HCT116 (cell line): ENCODE data around the gene VPS35L. TPM values are rescaled to one million over a fixed set of nuclear protein-coding genes. Genes with fewer than 3 reads are reported as not detected.

Experiments
- ATAC-seq: fragments of 200-7000 bp; cut with Tn5 transposase; 2 replicates; pipeline ENCODE4 v1.9.1; 2020; ENCODE audit warnings: mild to moderate bottlenecking, moderate library complexity
- BruUV-seq: library from RNA; stranded (reverse); fragments of 400-500 nt; replicated peaks from 2 replicates; lab custom pipeline; 2021; lab: Mats Ljungman, UMichigan
- CTCF ChIA-PET: fragments of 300-600 bp; sonication (Branson Sonifier 250); formaldehyde crosslinking; loops from one replicate; lab custom pipeline; 2021; ENCODE audit warnings: antibody characterized with exemption; lab: Charles Lee
- POLR2A ChIA-PET: fragments of 300-600, 350-600 bp; sonication (Branson Sonifier 250); formaldehyde crosslinking; loops from one replicate; lab custom pipeline; 2021; ENCODE audit warnings: antibody characterized with exemption; lab: Charles Lee
- RAD21 ChIA-PET, 2 experiments: fragments of 300-600 bp; sonication (Branson Sonifier 250); formaldehyde crosslinking; loops; one replicate each; lab custom pipeline; 2023; ENCODE audit warnings: low total read pairs in 2 of 2; ENCODE audit not compliant: uncharacterized antibody in 2 of 2, unreplicated experiment in 2 of 2, low non-redundant PET in 1 of 2; lab: Charles Lee
- DNase-seq: peaks from one replicate; pipeline ENCODE4 v3.0.0-alpha.2; 2010; ENCODE audit warnings: low read depth, low spot score
- H2AFZ ChIP-seq: fragments of 200-600 bp; shearing (Covaris generic), sonication (generic); 2 replicates; pipeline ENCODE4 v1.6.1; 2017; ENCODE audit warnings: low read depth, mixed run types, mixed read lengths, antibody characterized with exemption, low read length; ENCODE audit not compliant: poor library complexity, severe bottlenecking
- H3K27ac ChIP-seq: 2 replicates; pipeline ENCODE4 v1.5.1; 2012; ENCODE audit warnings: low read depth, low read length
- H3K27me3 ChIP-seq: fragments of 200-600 bp; sonication (generic); 2 replicates; pipeline ENCODE4 v1.6.1; 2016; ENCODE audit warnings: mixed run types, low read length, mixed read lengths; ENCODE audit not compliant: insufficient read depth
- H3K36me3 ChIP-seq, 2 experiments: fragments of 200-500 bp in 1 of 2; fragments of 200-600 bp in 1 of 2; sonication (Bioruptor generic) in 1 of 2; sonication (generic) in 1 of 2; 2 replicates each; pipeline versions ENCODE4 v1.5.1 to v1.6.1; 2014 to 2016; ENCODE audit warnings: low read length in 2 of 2, inconsistent platforms in 1 of 2, mixed read lengths in 1 of 2, mixed run types in 1 of 2; ENCODE audit not compliant: insufficient read depth in 2 of 2, control insufficient read depth in 1 of 2
- H3K4me1 ChIP-seq, 2 experiments: fragments of 200-600 bp in 1 of 2; sonication (generic) in 1 of 2; 2 replicates each; pipeline versions ENCODE4 v1.5.1 to v1.6.1; 2012 to 2017; ENCODE audit warnings: low read length in 2 of 2, inconsistent platforms in 1 of 2, mild to moderate bottlenecking in 1 of 2, mixed read lengths in 1 of 2, mixed run types in 1 of 2, moderate library complexity in 1 of 2; ENCODE audit not compliant: insufficient read depth in 2 of 2, control insufficient read depth in 1 of 2
- H3K4me2 ChIP-seq: fragments of 200-600 bp; sonication (generic); 2 replicates; pipeline ENCODE4 v1.6.1; 2017; ENCODE audit warnings: mixed run types, low read length, mixed read lengths
- H3K4me3 ChIP-seq, 2 experiments: fragments of 200-600 bp in 1 of 2; sonication (generic) in 1 of 2; replicated peaks in 1 of 2; 2 replicates each; pipeline ENCODE4 v1.5.1; 2011 to 2016; ENCODE audit warnings: low read length in 2 of 2, control low read depth in 1 of 2, low read depth in 1 of 2, mild to moderate bottlenecking in 1 of 2, mixed read lengths in 1 of 2, mixed run types in 1 of 2
- H3K79me2 ChIP-seq: fragments of 200-600 bp; sonication (generic); 2 replicates; pipeline ENCODE4 v1.6.1; 2017; ENCODE audit warnings: mild to moderate bottlenecking, mixed run types, low read length, moderate library complexity, mixed read lengths; ENCODE audit not compliant: insufficient read depth
- H3K9ac ChIP-seq: fragments of 200-600 bp; sonication (generic); 2 replicates; pipeline ENCODE4 v1.6.1; 2016; ENCODE audit warnings: low read length, mixed read lengths
- H3K9me2 ChIP-seq: fragments of 200-600 bp; sonication (generic), shearing (Covaris generic); 2 replicates; pipeline ENCODE4 v1.6.1; 2017; ENCODE audit warnings: mixed run types, mild to moderate bottlenecking, moderate library complexity; ENCODE audit not compliant: insufficient read depth
- H3K9me3 ChIP-seq, 2 experiments: fragments of 200-500 bp in 1 of 2; fragments of 200-600 bp in 1 of 2; sonication (Bioruptor generic) in 1 of 2; sonication (generic) in 1 of 2; 2 replicates each; pipeline ENCODE4 v1.6.1; 2014 to 2017; ENCODE audit warnings: low read length in 2 of 2, mixed read lengths in 2 of 2, inconsistent platforms in 1 of 2, low read depth in 1 of 2, mild to moderate bottlenecking in 1 of 2, mixed run types in 1 of 2, moderate library complexity in 1 of 2; ENCODE audit not compliant: control insufficient read depth in 1 of 2, insufficient read depth in 1 of 2
- H4K20me1 ChIP-seq: fragments of 200-600 bp; sonication (generic), shearing (Covaris generic); 2 replicates; pipeline ENCODE4 v1.6.1; 2017; ENCODE audit warnings: mixed run types, mild to moderate bottlenecking, moderate library complexity; ENCODE audit not compliant: insufficient read depth
- RAD21 ChIP-seq: IDR thresholded peaks from 2 replicates; pipeline ENCODE4 v1.6.1; 2012; ENCODE audit warnings: low read depth, mild to moderate bottlenecking
- SRF ChIP-seq: IDR thresholded peaks from 2 replicates; pipeline ENCODE4 v1.6.1; 2012; ENCODE audit warnings: low read depth
- intact Hi-C: fragments of 100-400 bp; cut with micrococcal nuclease; formaldehyde crosslinking; loops from 2 replicates; pipeline ENCODE4 v1.10.0; 2022
- total RNA-seq: library from RNA; stranded (reverse); gene quantifications from one replicate; pipeline ENCODE4 v1.2.1, GENCODE V29; 2021; ENCODE audit not compliant: unreplicated experiment
- TF ChIP-seq, protein P1 (sequence below), 3 experiments: fragments of 200-600 bp in 1 of 3; sonication (generic) in 1 of 3; IDR thresholded peaks in 2 of 3; conservative IDR thresholded peaks in 1 of 3; 2 replicates each; pipeline ENCODE4 v1.5.1; 2012 to 2017; ENCODE audit warnings: low read depth in 2 of 3, low read length in 2 of 3, antibody characterized with exemption in 1 of 3, borderline replicate concordance in 1 of 3, control low read depth in 1 of 3, mild to moderate bottlenecking in 1 of 3, mixed read lengths in 1 of 3, mixed run types in 1 of 3, moderate library complexity in 1 of 3; ENCODE audit not compliant: insufficient read depth in 1 of 3

VPS35L gene
- total RNA-seq, 1 experiment from 2014 or later, result 21.4 TPM

DNA sequence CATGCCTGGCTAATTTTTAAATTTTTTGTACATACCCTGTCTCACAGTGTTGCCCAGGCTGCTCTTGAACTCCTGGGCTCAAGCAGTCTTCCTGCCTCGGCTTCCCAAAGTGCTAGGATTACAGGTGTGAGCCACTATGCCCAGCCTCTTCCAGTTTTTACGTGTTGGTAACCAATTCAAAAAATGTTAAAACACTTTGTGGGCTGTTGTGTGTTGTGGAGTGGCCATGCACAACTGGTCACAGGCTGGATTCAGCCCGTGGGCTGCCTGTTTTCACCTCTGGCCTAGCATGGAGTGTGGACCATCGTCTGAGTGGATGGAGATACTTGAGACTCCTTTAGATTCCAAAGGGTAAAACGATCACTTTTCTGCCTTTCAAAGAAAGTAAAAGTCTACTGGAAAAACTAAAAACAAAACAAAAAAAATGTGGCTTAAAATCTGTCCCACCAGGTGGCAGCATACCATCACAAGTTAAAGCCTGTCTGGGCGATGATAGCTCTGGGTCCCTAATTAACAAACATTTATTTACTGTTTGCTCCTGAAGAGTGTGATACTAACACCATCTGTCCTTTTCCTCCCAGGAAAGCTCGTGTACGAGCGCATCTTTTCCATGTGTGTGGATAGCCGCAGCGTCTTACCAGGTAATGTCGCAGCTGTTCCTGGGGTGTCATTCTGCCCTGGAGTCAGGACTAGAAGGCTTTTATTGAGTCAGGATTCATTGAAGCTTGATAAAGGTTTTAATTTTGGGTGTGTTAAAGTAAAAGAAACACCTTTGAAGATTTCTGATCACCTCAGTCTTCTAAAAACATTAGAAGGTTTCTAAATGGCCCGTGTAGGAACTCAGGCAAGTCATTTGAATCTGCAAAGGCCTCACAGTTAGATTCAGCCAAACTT lies 45.8 kb downstream of the VPS35L start:
- Histone ChIP-seq H3K4me3 (no peak overlapping the region), H3K9me2 (no peaks in the 10 kb centered on the region), H3K36me3 (no peaks in the 10 kb centered on the region), H4K20me1 (no peaks in the 10 kb centered on the region), H3K4me2 (peak overlapping the region; percentile 30), H3K27me3 (no peaks in the 10 kb centered on the region), H3K9me3 (no peaks in the 10 kb centered on the region), H3K4me1 (no peaks in the 10 kb centered on the region; a peak in 1 of 4 replicates), H3K79me2 (no peaks in the 10 kb centered on the region), H2AFZ (peak overlapping the region; percentile 60), H3K27ac (no peak overlapping the region), H3K9ac (peak overlapping the region; percentile 24; the same call in 1 of the 2 replicates)
- ATAC-seq (peak; percentile 67), DNase-seq (peak; percentile 36)
- ChIA-PET RAD21 (interaction anchor here in 1 of 2 experiments (0.8 to 1.6 kb wide), 3 partner anchors 18 to 285 kb away, joined by 3 to 6 read pairs (median 5); no protein-coding TSS in a partner anchor), CTCF (interaction anchor here (0.7 to 4.9 kb wide), 22 partner anchors 9 to 784 kb away, joined by 3 to 70 read pairs (median 4); partner anchors contain the start of genes GPRC5B and VPS35L), POLR2A (interaction anchor here (0.7 kb wide), 1 partner anchor 285 kb away, joined by 3 read pairs; no protein-coding TSS in a partner anchor)
- TF ChIP-seq, protein P1, sequence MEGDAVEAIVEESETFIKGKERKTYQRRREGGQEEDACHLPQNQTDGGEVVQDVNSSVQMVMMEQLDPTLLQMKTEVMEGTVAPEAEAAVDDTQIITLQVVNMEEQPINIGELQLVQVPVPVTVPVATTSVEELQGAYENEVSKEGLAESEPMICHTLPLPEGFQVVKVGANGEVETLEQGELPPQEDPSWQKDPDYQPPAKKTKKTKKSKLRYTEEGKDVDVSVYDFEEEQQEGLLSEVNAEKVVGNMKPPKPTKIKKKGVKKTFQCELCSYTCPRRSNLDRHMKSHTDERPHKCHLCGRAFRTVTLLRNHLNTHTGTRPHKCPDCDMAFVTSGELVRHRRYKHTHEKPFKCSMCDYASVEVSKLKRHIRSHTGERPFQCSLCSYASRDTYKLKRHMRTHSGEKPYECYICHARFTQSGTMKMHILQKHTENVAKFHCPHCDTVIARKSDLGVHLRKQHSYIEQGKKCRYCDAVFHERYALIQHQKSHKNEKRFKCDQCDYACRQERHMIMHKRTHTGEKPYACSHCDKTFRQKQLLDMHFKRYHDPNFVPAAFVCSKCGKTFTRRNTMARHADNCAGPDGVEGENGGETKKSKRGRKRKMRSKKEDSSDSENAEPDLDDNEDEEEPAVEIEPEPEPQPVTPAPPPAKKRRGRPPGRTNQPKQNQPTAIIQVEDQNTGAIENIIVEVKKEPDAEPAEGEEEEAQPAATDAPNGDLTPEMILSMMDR (IDR thresholded peaks at IDR 0.05 in 2 of 3, conservative IDR thresholded peaks at IDR 0.05 in 1 of 3; ENCODE audit: borderline replicate concordance in 1 of 3, insufficient read depth in 1 of 3, low read depth in 2 of 3, low read length in 2 of 3), result peak; percentile 56 to 86 (median 78); a peak in 5 of 6 replicates
- TF ChIP-seq RAD21, result peak; percentile 91
- no peak for TF ChIP-seq SRF
- BruUV-seq, result no TSS peak
- intact Hi-C loops, result loop anchor here (1.0 to 10.0 kb wide), 4 partner anchors 63 to 781 kb away; no protein-coding TSS in a partner anchor
